Hepatocyte (in vitro differentiated cells): ENCODE measurements around the gene ARRB2.

ENCODE experiments used
- EZH2 ChIP-seq: fragments of 200-600 bp; sonication (generic); IDR thresholded peaks from 2 replicates; pipeline ENCODE4 v1.6.1; 2016; ENCODE audit warnings: antibody characterized with exemption, mild to moderate bottlenecking, borderline replicate concordance
- TF ChIP-seq, protein P1 (sequence below): fragments of 200-600 bp; sonication (generic); IDR thresholded peaks from 2 replicates; pipeline ENCODE4 v1.5.1; 2016; ENCODE audit warnings: antibody characterized with exemption, mild to moderate bottlenecking; ENCODE audit not compliant: poor library complexity

DNA sequence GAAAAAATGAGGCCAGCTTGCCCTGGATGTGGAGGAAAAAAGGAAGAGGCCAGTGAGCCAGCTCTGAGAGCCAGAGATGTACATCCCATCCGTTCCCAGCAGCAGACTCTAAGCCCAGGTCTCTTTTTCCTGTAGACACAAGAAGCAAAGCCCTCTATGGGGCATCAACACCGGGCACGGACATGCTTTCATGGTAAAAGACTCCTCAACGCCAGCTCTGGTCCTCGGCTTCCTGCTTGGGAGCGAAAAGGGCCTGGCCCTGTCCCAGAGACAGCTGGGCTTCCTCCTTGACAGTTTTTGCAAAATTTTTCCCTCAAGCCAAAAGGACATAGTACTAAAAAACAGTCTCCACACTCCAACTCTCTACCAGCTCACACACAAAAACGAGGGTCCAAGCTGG lies 33.6 kb upstream of the ARRB2 start:
- TF ChIP-seq, protein P1, sequence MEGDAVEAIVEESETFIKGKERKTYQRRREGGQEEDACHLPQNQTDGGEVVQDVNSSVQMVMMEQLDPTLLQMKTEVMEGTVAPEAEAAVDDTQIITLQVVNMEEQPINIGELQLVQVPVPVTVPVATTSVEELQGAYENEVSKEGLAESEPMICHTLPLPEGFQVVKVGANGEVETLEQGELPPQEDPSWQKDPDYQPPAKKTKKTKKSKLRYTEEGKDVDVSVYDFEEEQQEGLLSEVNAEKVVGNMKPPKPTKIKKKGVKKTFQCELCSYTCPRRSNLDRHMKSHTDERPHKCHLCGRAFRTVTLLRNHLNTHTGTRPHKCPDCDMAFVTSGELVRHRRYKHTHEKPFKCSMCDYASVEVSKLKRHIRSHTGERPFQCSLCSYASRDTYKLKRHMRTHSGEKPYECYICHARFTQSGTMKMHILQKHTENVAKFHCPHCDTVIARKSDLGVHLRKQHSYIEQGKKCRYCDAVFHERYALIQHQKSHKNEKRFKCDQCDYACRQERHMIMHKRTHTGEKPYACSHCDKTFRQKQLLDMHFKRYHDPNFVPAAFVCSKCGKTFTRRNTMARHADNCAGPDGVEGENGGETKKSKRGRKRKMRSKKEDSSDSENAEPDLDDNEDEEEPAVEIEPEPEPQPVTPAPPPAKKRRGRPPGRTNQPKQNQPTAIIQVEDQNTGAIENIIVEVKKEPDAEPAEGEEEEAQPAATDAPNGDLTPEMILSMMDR = no peak
- no peak for TF ChIP-seq EZH2
